Thyroid gland (tissue), 4 donors: Measurements from ENCODE around the gene IGFALS. TPM values are rescaled to one million over a fixed set of nuclear protein-coding genes. Genes with fewer than 3 reads are reported as not detected.

Experiments used
- DNase-seq, 2 donors: peaks; one replicate each; pipeline ENCODE4 v3.0.0-alpha.2; 2019
- H3K27ac ChIP-seq, 3 donors: fragments of 200-600 bp; sonication (generic); 1 replicate in 2 of 3; 2 replicates in 1 of 3; pipeline ENCODE4 v1.5.1; 2016 to 2019; ENCODE audit warnings: mild to moderate bottlenecking in 1 of 3, moderate library complexity in 1 of 3
- H3K27me3 ChIP-seq: fragments of 200-600 bp; sonication (generic); one replicate; pipeline ENCODE4 v1.5.1; 2019
- H3K36me3 ChIP-seq, 2 donors: fragments of 200-600 bp; sonication (generic); one replicate each; pipeline ENCODE4 v1.5.1; 2016 to 2019
- H3K4me1 ChIP-seq, 2 donors: fragments of 200-600 bp; sonication (generic); one replicate each; pipeline ENCODE4 v1.5.1; 2017 to 2019
- H3K4me3 ChIP-seq, 3 donors: fragments of 200-600 bp; sonication (generic); replicated peaks in 1 of 3; 1 replicate in 2 of 3; 2 replicates in 1 of 3; pipeline ENCODE4 v1.5.1; 2016; ENCODE audit warnings: mild to moderate bottlenecking in 1 of 3
- H3K9me3 ChIP-seq: fragments of 200-600 bp; sonication (generic); one replicate; pipeline ENCODE4 v1.5.1; 2017
- POLR2A ChIP-seq, 2 donors: fragments of 450-650 bp; IDR thresholded peaks; one replicate each; pipeline ENCODE4 v1.6.1; 2017; ENCODE audit warnings: antibody characterized with exemption in 2 of 2, mild to moderate bottlenecking in 2 of 2, moderate library complexity in 1 of 2
- WGBS, 2 donors: methylation state at CpG; one replicate each; pipeline ENCODE4 v1.1.5; 2017; 5-methylcytosine and 5-hydroxymethylcytosine counted together
- intact Hi-C: fragments of 100-400 bp; cut with DNase I; formaldehyde crosslinking; loops from one replicate; pipeline ENCODE4 v1.15.1; 2023
- total RNA-seq, 4 donors: library from RNA; depleted of rRNA; stranded (reverse); fragments of >200 nt; gene quantifications; one replicate each; pipeline ENCODE4 v1.2.3, GENCODE V29; 2016
- TF ChIP-seq, protein P1 (sequence below), 6 experiments: fragments of 200-600 bp in 3 of 6; fragments of 450-650 bp in 3 of 6; sonication (generic) in 3 of 6; IDR thresholded peaks; one replicate each; pipeline ENCODE4 v1.5.1; 2016 to 2019; ENCODE audit warnings: antibody characterized with exemption in 6 of 6, mild to moderate bottlenecking in 2 of 6, inconsistent platforms in 1 of 6, moderate library complexity in 1 of 6

The IGFALS gene
- total RNA-seq, result 1 to 10 TPM in 3 of 4 donors, under 1 TPM in 1; 0.13 to 4.2 (median 1.8) TPM

DNA sequence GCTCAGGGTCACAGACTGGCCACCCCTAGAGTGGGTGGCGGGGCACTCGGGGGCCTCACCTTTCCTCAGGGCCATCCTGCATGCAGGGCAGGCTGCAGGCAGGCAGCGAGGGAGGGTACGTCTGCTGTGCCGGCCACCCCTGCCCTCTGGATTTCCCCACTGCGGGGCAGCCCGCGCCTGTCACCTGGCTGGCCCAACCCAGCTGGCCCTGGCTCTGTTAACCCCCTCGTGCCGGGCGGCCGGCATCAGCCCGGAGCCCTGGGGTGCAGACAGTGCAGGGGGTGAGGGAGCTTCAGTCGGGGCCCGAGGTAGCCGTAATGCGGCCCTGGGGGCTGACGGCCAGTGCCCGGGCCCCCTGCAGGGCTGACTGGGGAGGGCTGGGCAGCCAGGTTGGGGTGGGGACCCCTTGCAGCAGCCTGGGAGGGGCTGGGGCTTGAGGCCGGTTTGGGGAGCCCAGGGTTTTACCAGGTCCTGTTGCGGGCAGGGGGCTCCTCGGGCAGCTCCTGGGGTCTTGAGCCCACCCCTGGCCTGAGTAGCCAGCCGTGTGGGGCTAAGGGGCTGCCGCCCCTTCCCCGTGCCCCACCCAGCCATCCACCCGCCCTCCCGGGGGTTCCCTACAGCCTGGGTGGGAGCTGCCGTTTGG lies at the start of gene IGFALS:
TSS of gene IGFALS (minus strand) at position 128 of the 643 bp plus-strand sequence. CDS start at position 75, 53 bp downstream.
- WGBS, 2 donors, result 40% methylated on average over 1 of the region's 28 CpGs; no CpG with 5 or more reads in 1 of the 2 donors
- no peaks in the 10 kb centered on the region for H3K27me3 ChIP-seq
- TF ChIP-seq, protein P1, sequence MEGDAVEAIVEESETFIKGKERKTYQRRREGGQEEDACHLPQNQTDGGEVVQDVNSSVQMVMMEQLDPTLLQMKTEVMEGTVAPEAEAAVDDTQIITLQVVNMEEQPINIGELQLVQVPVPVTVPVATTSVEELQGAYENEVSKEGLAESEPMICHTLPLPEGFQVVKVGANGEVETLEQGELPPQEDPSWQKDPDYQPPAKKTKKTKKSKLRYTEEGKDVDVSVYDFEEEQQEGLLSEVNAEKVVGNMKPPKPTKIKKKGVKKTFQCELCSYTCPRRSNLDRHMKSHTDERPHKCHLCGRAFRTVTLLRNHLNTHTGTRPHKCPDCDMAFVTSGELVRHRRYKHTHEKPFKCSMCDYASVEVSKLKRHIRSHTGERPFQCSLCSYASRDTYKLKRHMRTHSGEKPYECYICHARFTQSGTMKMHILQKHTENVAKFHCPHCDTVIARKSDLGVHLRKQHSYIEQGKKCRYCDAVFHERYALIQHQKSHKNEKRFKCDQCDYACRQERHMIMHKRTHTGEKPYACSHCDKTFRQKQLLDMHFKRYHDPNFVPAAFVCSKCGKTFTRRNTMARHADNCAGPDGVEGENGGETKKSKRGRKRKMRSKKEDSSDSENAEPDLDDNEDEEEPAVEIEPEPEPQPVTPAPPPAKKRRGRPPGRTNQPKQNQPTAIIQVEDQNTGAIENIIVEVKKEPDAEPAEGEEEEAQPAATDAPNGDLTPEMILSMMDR (IDR thresholded peaks at IDR 0.05), result no peak
- TF ChIP-seq POLR2A (IDR thresholded peaks at IDR 0.05), result no peak
- peaks cover 11 to 12% of the 10 kb centered on the region in 2 donors for H3K4me1 ChIP-seq
- intact Hi-C loops, result no loop called here
- DNase-seq, result no peak
- H3K36me3 ChIP-seq, result peaks cover 6 to 8% of the 10 kb centered on the region in 2 donors
- H3K27ac ChIP-seq, result peak within 1 kb of the TSS in 1 of 3 donors; percentile 24
- no peak within 1 kb of the TSS for H3K4me3 ChIP-seq
- H3K9me3 ChIP-seq, result no peaks in the 10 kb centered on the region

- H3K27me3 ChIP-seq, result no peaks in the 10 kb centered on the region
- TF ChIP-seq POLR2A (IDR thresholded peaks at IDR 0.05), result no peak
- TF ChIP-seq, protein P1 (IDR thresholded peaks at IDR 0.05), result no peak
- no peak for DNase-seq
- H3K27ac ChIP-seq, result no peak overlapping the region
- H3K4me1 ChIP-seq, result no peaks in the 10 kb centered on the region
- H3K4me3 ChIP-seq, result no peak overlapping the region
- WGBS, 2 donors, result 71 to 76% methylated on average over 9 of the region's 9 CpGs
- no peaks in the 10 kb centered on the region for H3K9me3 ChIP-seq
- intact Hi-C loops, result no loop called here
- H3K36me3 ChIP-seq, result no peaks in the 10 kb centered on the region
Observed at GRCh38 chr16:1839554-1839953, 46.0 kb upstream of the IGFALS start.

- intact Hi-C loops, result no loop called here
- Histone ChIP-seq H3K4me1 (peaks cover 0 to 2% of the 10 kb centered on the region in 2 donors), H3K27me3 (no peaks in the 10 kb centered on the region), H3K36me3 (no peaks in the 10 kb centered on the region), H3K27ac (no peak overlapping the region), H3K9me3 (no peaks in the 10 kb centered on the region), H3K4me3 (no peak overlapping the region)
- WGBS, 2 donors, result 89 to 90% methylated on average over 5 of the region's 5 CpGs
- no peak for DNase-seq
- TF ChIP-seq, protein P1 (IDR thresholded peaks at IDR 0.05), result no peak
- TF ChIP-seq POLR2A (IDR thresholded peaks at IDR 0.05), result no peak
Observed at GRCh38 chr16:1834096-1834495, 40.6 kb upstream of the IGFALS start.

DNA sequence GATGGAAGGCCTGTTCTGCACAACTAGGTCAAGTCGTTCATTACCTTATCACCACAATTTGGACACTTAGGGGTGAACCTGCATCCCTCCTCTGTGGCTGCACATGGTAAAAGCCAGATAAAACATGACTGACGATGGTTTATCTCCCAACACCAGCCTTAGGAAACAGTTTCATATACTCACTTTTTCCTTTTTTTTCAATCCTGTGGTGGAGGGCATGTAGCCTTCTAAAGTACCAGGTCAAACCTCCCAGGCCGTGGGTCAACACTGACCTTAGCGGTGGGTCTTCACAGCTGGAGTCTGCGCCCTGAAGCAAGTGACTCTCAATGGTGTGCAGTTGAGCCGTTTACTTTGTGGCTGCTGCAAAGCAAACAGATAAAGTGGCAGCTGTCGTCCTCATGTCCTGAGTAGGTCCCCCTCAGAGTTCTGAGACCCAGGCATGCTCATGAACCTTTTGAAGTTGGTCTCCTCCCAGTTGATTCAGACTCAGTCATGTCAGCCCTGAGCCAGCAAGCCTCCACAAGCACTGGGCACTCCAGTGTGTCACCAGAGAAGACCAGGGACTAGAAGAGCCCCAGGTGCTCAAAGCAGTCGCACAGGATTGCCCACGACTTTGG lies 39.4 kb upstream of the IGFALS start:
- WGBS, 2 donors, result 52 to 71% methylated on average over 7 to 9 of the region's 9 CpGs
- intact Hi-C loops, result no loop called here
- DNase-seq, result no peak
- no peak for TF ChIP-seq POLR2A (IDR thresholded peaks at IDR 0.05)
- TF ChIP-seq, protein P1 (IDR thresholded peaks at IDR 0.05), result no peak
- H3K4me3 ChIP-seq, result no peak overlapping the region
- no peaks in the 10 kb centered on the region for H3K27me3 ChIP-seq
- no peak overlapping the region for H3K27ac ChIP-seq
- no peaks in the 10 kb centered on the region for H3K36me3 ChIP-seq
- peaks cover 3 to 12% of the 10 kb centered on the region in 2 donors for H3K4me1 ChIP-seq
- H3K9me3 ChIP-seq, result no peaks in the 10 kb centered on the region
